Effector memory CD8-positive, alpha-beta T cell (primary cell): Measurements from ENCODE around the gene GALNTL6.

Experiments used
- ATAC-seq: fragments of 150-1000 bp; cut with Tn5 transposase; replicated peaks from 2 replicates; pipeline ENCODE4 v1.10.0; 2021; ENCODE audit warnings: mild to moderate bottlenecking, moderate library complexity
- DNase-seq, 3 experiments: peaks; one replicate each; pipeline ENCODE4 v3.0.0; 2021
- H3K27ac Mint-ChIP-seq, 2 donors: one replicate each; pipeline ENCODE4 v1.8.0; 2022; ENCODE audit warnings: mild to moderate bottlenecking in 2 of 2, mixed read lengths in 2 of 2, moderate library complexity in 2 of 2
- H3K27me3 Mint-ChIP-seq, 2 donors: one replicate each; pipeline ENCODE4 v1.8.0; 2022; ENCODE audit warnings: mixed read lengths in 2 of 2
- H3K36me3 Mint-ChIP-seq: one replicate; pipeline ENCODE4 v1.8.0; 2022; ENCODE audit warnings: mild to moderate bottlenecking, moderate library complexity, mixed read lengths; ENCODE audit not compliant: insufficient read depth
- H3K4me1 Mint-ChIP-seq, 2 donors: one replicate each; pipeline ENCODE4 v1.8.0; 2022; ENCODE audit warnings: low read depth in 2 of 2, mixed read lengths in 2 of 2
- H3K4me3 Mint-ChIP-seq, 2 donors: one replicate each; pipeline ENCODE4 v1.8.0; 2022; ENCODE audit warnings: mild to moderate bottlenecking in 2 of 2, mixed read lengths in 2 of 2, moderate library complexity in 2 of 2
- H3K9me3 Mint-ChIP-seq, 2 donors: one replicate each; pipeline ENCODE4 v1.8.0; 2022; ENCODE audit warnings: mixed read lengths in 2 of 2

Gene GALNTL6

DNA sequence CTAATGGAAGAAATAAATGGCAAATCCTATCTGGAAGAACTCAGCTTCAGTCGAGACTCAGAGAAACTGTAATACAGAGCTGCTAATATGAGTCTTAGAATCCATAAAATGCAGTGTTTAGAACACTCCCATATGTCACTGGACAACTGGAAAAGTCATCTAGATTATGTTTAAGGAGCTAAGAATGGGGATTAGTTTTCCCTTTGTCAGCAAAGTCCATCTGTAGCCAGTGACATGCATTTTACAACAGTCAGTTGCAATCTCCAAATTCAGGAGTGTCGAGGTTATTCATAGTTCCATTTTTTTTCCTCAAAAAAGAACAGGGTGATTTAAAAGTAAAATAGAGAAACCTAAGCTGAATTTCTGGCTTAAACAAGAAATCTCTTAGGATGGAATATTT is 838.8 kb downstream of the GALNTL6 start:
- Mint-ChIP-seq H3K27ac (no peak overlapping the region), H3K4me1 (no peaks in the 10 kb centered on the region), H3K4me3 (no peak overlapping the region), H3K27me3 (no peaks in the 10 kb centered on the region), H3K9me3 (peaks cover 5 to 17% of the 10 kb centered on the region in 2 donors), H3K36me3 (peaks cover 4% of the 10 kb centered on the region)
- DNase-seq (no peak), ATAC-seq (no peak)

DNA sequence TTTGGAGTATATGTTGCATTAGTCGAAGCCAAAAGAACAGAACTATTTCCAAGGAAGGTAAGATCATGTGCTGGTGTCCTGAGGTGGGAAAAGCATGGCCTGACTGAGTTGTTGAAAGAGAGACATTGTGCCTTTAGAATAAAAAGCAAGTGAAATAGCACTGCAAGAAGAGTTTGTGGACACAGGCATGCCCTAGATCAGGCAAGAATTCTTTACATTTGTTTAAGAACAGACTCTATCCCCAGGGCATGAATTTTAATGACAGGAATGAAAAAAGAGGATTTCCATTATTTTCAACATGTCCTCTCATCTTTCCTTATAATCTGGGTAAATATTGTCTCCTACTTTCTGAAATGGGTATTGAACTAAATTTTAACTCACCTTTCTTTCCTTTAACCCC is 839.2 kb downstream of the GALNTL6 start:
- no peak for ATAC-seq
- Mint-ChIP-seq H3K4me3 (no peak overlapping the region), H3K36me3 (peaks cover 4% of the 10 kb centered on the region), H3K27ac (no peak overlapping the region), H3K4me1 (no peaks in the 10 kb centered on the region), H3K9me3 (peaks cover 5 to 17% of the 10 kb centered on the region in 2 donors), H3K27me3 (no peaks in the 10 kb centered on the region)
- no peak for DNase-seq

DNA sequence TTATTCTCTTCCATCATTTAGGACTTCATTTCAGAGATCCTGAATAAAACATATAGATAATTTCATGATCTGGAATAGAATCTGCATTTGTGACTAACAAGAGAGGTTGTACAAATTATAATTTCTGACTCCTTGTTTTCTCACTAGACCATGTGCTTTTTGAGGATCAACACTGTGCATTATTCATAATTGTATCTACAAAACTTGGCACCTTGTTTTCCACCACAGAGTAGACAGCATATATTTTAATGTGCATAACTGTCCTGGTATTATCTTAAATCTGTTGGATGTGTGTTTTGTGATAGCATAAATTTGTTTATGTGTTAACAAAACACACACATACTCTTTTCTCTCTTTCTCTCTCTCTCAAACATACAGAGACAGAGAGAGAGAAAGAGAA is 840.5 kb downstream of the GALNTL6 start:
- Mint-ChIP-seq H3K9me3 (peaks cover 5 to 17% of the 10 kb centered on the region in 2 donors), H3K27me3 (no peaks in the 10 kb centered on the region), H3K36me3 (peaks cover 4% of the 10 kb centered on the region), H3K4me3 (no peak overlapping the region), H3K4me1 (no peaks in the 10 kb centered on the region), H3K27ac (no peak overlapping the region)
- DNase-seq (no peak), ATAC-seq (no peak)

DNA sequence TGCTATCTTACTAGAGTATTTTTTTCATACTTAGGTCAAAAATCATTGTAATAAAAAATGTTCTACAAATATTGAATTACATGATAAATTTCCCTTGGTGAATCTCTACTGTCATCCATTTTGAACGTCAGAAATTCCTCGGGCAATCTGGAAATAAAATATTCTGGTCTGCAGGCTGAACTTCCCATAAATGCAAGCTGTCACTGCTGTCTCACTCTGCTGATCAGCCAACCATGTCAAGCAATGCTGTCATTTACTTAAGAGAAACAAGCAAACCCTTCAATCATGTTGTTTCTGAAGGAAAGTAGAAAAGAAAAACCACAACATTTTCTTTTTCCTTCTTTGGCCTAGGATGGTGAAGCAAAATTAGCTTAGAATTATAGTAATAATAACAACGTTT is 841.3 kb downstream of the GALNTL6 start:
- Mint-ChIP-seq H3K36me3 (peaks cover 4% of the 10 kb centered on the region), H3K9me3 (peaks cover 4 to 17% of the 10 kb centered on the region in 2 donors), H3K4me1 (no peaks in the 10 kb centered on the region), H3K27me3 (no peaks in the 10 kb centered on the region), H3K27ac (no peak overlapping the region), H3K4me3 (no peak overlapping the region)
- no peak for DNase-seq
- no peak for ATAC-seq

DNA sequence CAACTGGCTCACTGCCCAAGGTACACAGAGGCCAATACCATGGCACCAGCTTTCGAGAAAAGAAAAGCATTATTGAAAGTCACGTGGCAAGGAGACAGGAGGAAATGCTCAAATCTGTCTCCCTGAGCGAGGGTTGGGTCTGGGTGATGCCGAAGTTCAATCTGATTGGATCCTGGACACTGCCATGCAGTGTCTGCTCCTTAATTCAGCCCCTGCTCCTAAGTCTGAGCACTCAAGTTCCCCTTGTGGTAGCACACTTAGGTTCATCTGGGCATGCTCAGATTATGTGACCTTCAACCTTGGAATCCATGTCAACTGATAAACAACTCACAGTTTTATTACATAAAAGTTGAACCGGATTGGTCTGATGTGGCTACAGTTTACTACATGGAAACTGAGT is 842.9 kb downstream of the GALNTL6 start:
- no peak for ATAC-seq
- no peak overlapping the region for H3K27ac Mint-ChIP-seq
- H3K4me1 Mint-ChIP-seq, result no peaks in the 10 kb centered on the region

DNA sequence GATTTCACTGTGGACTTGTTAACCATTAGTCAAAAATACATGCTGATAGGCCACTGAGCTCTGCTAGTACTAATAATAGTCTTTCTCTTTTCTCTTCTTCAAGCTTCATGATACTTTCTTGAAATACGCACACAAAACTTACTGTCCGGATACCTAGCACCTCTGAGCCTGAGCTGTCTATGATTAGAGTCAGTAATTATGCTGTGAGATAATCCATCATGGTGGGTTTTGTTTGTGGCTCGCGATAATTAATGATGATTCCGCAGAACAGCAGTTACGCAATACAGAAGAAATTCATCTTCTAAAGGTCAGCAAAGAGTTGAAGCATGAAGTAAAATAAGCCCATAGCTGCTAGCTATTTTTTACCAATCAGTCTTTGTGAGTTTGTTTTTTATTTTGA is 843.9 kb downstream of the GALNTL6 start:
- H3K4me1 Mint-ChIP-seq, result no peaks in the 10 kb centered on the region
- no peak for DNase-seq
- H3K27ac Mint-ChIP-seq, result no peak overlapping the region
- H3K36me3 Mint-ChIP-seq, result peaks cover 3% of the 10 kb centered on the region
- ATAC-seq, result no peak
- H3K4me3 Mint-ChIP-seq, result no peak overlapping the region
- H3K9me3 Mint-ChIP-seq, result peaks cover 4 to 17% of the 10 kb centered on the region in 2 donors
- no peaks in the 10 kb centered on the region for H3K27me3 Mint-ChIP-seq

More for the DNA sequence above, 842.9 kb downstream of the GALNTL6 start:
- Mint-ChIP-seq H3K9me3 (peaks cover 4 to 17% of the 10 kb centered on the region in 2 donors), H3K4me3 (no peak overlapping the region), H3K27me3 (no peaks in the 10 kb centered on the region), H3K36me3 (peaks cover 4% of the 10 kb centered on the region)
- DNase-seq, result no peak

DNA sequence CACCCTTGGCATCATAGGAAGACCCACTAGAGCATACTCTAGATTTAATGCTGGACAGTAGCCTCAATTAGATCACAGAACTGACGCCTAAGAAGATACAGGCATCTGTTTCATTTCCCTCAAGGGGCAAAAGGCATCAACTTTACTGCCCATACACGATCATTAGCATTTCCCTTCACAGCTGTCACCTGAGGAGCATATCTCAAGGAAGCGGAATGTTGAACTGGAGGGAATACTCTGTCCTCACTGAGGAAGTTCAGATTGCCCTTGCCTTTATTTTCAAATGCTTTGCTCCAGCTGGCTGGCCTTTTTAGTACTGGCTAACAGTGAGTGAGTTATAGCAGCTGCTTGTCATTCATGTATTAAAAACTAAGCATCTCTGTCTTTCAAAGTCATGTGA is 847.0 kb downstream of the GALNTL6 start:
- Mint-ChIP-seq H3K9me3 (peaks cover 6 to 7% of the 10 kb centered on the region in 2 donors), H3K4me1 (no peaks in the 10 kb centered on the region), H3K27me3 (no peaks in the 10 kb centered on the region), H3K27ac (no peak overlapping the region), H3K36me3 (no peaks in the 10 kb centered on the region), H3K4me3 (no peak overlapping the region)
- ATAC-seq (no peak), DNase-seq (no peak)

DNA sequence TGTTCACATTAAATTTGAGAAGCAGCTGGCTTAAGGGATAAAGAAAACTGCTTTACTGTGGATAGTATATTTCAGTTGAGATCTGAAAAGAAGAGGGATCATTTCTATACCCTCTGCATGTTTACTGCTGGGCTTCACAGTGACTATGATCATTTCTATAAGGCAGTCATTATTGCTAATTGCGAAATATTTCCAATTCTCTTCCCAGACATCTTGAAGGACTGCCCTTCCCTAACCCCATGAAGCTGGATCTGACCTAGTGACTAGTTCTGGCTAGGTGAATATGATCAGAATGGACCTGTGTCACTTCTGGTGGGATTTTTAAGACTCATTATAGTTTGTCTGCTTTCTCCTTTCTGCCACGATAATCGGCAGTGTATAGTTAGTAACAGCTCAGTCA is 848.9 kb downstream of the GALNTL6 start:
- no peak for DNase-seq
- Mint-ChIP-seq H3K36me3 (no peaks in the 10 kb centered on the region), H3K4me1 (no peaks in the 10 kb centered on the region), H3K4me3 (no peak overlapping the region), H3K27me3 (no peaks in the 10 kb centered on the region), H3K9me3 (peaks cover 7 to 10% of the 10 kb centered on the region in 2 donors), H3K27ac (no peak overlapping the region)
- no peak for ATAC-seq

DNA sequence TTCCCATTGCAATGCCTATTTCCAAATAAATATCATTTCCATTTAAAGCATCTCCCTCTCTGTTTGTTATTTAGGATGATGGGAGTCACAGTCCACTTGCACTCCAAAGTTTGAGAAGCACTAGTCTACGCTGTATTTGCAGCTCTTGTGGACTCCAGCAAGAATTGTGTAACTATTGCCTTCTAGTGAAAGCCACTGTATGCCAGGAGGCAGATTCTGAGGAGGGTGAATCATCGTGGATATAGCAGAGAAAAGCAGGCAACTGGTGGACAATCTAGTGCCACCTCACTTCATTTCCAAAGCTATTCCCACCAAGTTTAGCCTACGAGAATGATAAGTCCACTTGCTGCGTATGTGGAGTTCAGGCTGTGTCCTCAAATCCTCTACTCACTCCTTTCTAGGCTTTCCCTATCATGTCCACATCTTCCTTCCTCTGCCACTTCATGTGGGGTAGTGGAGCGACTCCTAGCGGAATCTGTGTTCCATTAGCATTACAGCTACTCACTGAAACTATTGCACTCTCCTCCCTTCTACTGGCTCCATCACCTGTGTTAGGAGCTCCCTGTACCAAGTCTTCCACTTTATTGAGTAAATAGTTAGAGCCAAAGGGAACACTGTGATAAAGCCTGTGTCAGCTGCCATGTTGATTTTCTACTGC is 853.6 kb downstream of the GALNTL6 start:
- H3K27ac Mint-ChIP-seq, result no peak overlapping the region
- no peak for DNase-seq

DNA sequence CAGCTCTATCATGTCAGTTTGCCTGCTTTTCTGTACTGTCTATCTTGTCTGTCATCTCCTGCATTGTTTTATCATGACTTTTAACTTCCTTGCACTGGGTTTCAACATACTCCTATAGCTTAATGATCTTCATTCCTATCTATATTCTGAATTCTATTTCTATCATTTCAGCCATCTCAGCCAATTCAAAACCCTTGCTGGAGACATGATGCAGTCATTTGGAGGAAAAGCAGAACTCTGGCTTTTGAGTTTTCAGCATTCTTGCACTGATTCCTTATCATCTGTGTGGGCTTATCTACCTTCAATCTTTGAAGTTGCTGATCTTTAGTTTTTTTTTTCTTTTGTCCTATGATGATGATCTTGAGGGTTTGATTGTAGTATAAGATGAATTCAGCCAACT is 861.6 kb downstream of the GALNTL6 start:
- no peak for ATAC-seq
- peaks cover 15 to 18% of the 10 kb centered on the region in 2 donors for H3K9me3 Mint-ChIP-seq
- DNase-seq, result no peak
- no peaks in the 10 kb centered on the region for H3K36me3 Mint-ChIP-seq
- H3K4me1 Mint-ChIP-seq, result no peaks in the 10 kb centered on the region
- H3K4me3 Mint-ChIP-seq, result no peak overlapping the region
- H3K27ac Mint-ChIP-seq, result no peak overlapping the region
- no peaks in the 10 kb centered on the region for H3K27me3 Mint-ChIP-seq

More for the DNA sequence above, 853.6 kb downstream of the GALNTL6 start:
- no peak overlapping the region for H3K4me3 Mint-ChIP-seq
- peaks cover 7 to 16% of the 10 kb centered on the region in 2 donors for H3K9me3 Mint-ChIP-seq
- H3K4me1 Mint-ChIP-seq, result no peaks in the 10 kb centered on the region
- H3K36me3 Mint-ChIP-seq, result no peaks in the 10 kb centered on the region
- no peak for ATAC-seq
- H3K27me3 Mint-ChIP-seq, result no peaks in the 10 kb centered on the region

DNA sequence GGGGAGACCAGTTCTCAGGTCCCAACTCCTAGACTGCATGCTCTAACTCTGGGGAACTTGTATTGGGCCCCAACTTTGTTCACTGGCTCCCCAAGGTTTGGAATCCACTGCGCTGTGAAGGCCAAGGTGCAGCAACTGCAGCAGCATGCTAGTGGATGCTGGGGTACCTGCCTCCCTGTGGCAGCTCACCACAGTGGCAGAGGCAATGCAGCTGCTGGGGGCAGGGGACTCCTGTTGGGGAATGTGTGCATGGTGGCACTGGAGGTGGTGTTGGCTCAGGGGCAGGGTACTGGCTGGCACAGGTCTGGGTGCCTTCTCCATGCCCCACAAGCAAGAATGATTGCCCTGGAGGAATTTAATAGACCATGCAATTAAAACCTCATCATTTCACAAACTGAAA is 862.0 kb downstream of the GALNTL6 start:
- Mint-ChIP-seq H3K4me1 (no peaks in the 10 kb centered on the region), H3K9me3 (peaks cover 15 to 18% of the 10 kb centered on the region in 2 donors), H3K27me3 (no peaks in the 10 kb centered on the region), H3K27ac (no peak overlapping the region), H3K36me3 (no peaks in the 10 kb centered on the region), H3K4me3 (no peak overlapping the region)
- ATAC-seq (no peak), DNase-seq (no peak)

DNA sequence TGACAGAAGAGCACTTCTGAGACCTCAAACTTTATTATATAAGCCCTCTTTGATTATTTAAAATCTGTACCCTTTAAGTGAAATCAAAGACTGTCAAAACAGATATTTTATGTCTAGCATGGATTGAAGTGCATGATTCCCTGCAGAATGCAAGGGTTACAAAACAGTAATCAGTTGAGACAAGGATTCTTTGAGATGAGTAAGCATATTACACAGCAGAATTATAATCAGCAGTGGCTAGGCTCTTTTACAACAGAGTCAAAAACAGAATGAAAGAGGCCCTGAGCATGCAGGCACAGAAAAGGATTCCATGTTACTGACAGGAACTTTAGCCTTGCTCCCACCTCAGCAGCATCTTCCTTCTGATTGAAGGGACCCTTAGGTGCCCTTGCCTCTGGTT is 867.5 kb downstream of the GALNTL6 start:
- Mint-ChIP-seq H3K4me3 (no peak overlapping the region), H3K36me3 (no peaks in the 10 kb centered on the region), H3K27ac (no peak overlapping the region), H3K4me1 (no peaks in the 10 kb centered on the region), H3K27me3 (no peaks in the 10 kb centered on the region), H3K9me3 (peaks cover 0 to 6% of the 10 kb centered on the region in 2 donors)
- no peak for DNase-seq
- ATAC-seq, result no peak

DNA sequence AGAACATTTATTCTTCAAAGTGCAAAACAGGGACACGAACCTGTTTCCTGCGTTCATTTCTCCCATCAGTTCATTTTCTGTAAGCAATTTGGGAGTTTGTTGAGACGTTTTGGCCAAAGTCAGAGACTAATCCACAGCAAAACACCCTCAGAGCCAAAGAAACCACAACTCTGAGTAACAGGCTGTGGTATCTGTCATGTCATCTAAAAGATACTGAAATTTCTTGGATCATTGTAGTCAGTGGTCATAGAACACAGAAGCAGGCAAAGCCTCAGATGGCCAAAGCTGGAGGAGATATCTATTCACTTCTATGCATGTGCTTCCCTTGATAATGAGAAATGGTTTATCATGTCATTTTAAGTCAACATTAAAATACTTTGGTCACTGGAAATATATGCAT is 869.8 kb downstream of the GALNTL6 start:
- no peak for DNase-seq

DNA sequence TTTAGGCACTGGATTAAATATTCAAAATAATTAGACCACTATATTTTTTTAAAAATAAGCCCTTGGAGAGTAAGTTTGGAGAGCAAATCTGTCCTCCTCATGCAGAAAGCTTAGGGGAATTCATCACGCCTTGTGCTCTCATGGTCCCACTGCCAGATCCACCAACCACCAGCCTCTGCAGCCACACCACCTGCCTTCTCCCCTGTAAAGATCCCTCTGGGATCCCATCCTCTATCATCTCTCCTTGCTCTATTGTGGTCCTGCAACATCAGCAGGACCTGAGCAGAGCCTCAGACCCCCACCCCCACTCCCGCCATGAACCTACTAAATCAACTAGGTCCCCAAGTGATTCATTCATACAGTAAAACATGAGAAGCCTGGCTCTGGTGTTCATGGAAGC is 872.8 kb downstream of the GALNTL6 start:
- ATAC-seq (no peak), DNase-seq (no peak)
- no peaks in the 10 kb centered on the region for H3K36me3 Mint-ChIP-seq
- no peaks in the 10 kb centered on the region for H3K27me3 Mint-ChIP-seq
- H3K4me3 Mint-ChIP-seq, result no peak overlapping the region
- H3K27ac Mint-ChIP-seq, result no peak overlapping the region
- no peaks in the 10 kb centered on the region for H3K4me1 Mint-ChIP-seq
- H3K9me3 Mint-ChIP-seq, result peaks cover 0 to 7% of the 10 kb centered on the region in 2 donors

More for the DNA sequence above, 869.8 kb downstream of the GALNTL6 start:
- Mint-ChIP-seq H3K27ac (no peak overlapping the region), H3K4me1 (no peaks in the 10 kb centered on the region), H3K36me3 (no peaks in the 10 kb centered on the region), H3K9me3 (peaks cover 0 to 6% of the 10 kb centered on the region in 2 donors), H3K4me3 (no peak overlapping the region), H3K27me3 (no peaks in the 10 kb centered on the region)
- ATAC-seq, result no peak
